Left ventricle myocardium inferior (tissue), 1 donor: ENCODE results near the gene ARHGAP45. TPM values are rescaled to one million over a fixed set of nuclear protein-coding genes. Genes with fewer than 3 reads are reported as not detected.
A peak's percentile ranks its signal among the peaks of the same experiment; 100 is the strongest.

Source experiments
- DNase-seq: peaks from one replicate; pipeline ENCODE4 v3.0.0-alpha.2; 2020
- H3K27ac ChIP-seq: fragments of 200-600 bp; replicated peaks from 2 replicates; pipeline ENCODE4 v1.8.0; 2021
- H3K27me3 ChIP-seq: fragments of 200-600 bp; 2 replicates; pipeline ENCODE4 v1.8.0; 2021; ENCODE audit warnings: low read depth
- H3K36me3 ChIP-seq: fragments of 200-600 bp; 2 replicates; pipeline ENCODE4 v1.8.0; 2021
- H3K4me1 ChIP-seq: fragments of 200-600 bp; 2 replicates; pipeline ENCODE4 v1.8.0; 2021
- H3K4me3 ChIP-seq: fragments of 200-600 bp; 2 replicates; pipeline ENCODE4 v1.8.0; 2021; ENCODE audit warnings: mild to moderate bottlenecking, moderate library complexity
- H3K9me3 ChIP-seq: fragments of 200-600 bp; replicated peaks from 2 replicates; pipeline ENCODE4 v1.8.0; 2021
- CTCF ChIP-seq: fragments of 200-600 bp; IDR thresholded peaks from 2 replicates; pipeline ENCODE4 v1.8.0; 2021; ENCODE audit warnings: antibody characterized with exemption, mild to moderate bottlenecking, borderline replicate concordance
- intact Hi-C: fragments of 100-400 bp; cut with micrococcal nuclease; formaldehyde crosslinking; loops from one replicate; pipeline ENCODE4 v1.11.0; 2022
- total RNA-seq: library from RNA; stranded (reverse); fragmentation: NEBNext Ultra II Directional; extraction: Animal tissue kit (Norgen Biotek cat#: 25700); gene quantifications from one replicate; pipeline ENCODE4 v1.2.1, GENCODE V29; 2021
- donor health status: DM: no; HTN: yes; CAD: no; lungs with severe emphysema.

The ARHGAP45 gene
- total RNA-seq, 1 donor from 2014 or later, result 4.8 TPM

GRCh38 chr19:1089126-1089771 lies 22.3 kb downstream of the ARHGAP45 start:
- no peaks in the 10 kb centered on the region for H3K27me3 ChIP-seq
- no peak for DNase-seq
- H3K27ac ChIP-seq, result no peak overlapping the region
- peaks cover 22% of the 10 kb centered on the region for H3K4me1 ChIP-seq
- no peaks in the 10 kb centered on the region for H3K9me3 ChIP-seq
- TF ChIP-seq CTCF, result no peak
- intact Hi-C loops, result no loop called here
- H3K4me3 ChIP-seq, result no peak overlapping the region
- H3K36me3 ChIP-seq, result peaks cover 54% of the 10 kb centered on the region

- TF ChIP-seq CTCF, result no peak
- Histone ChIP-seq H3K9me3 (no peaks in the 10 kb centered on the region), H3K27me3 (no peaks in the 10 kb centered on the region), H3K27ac (no peak overlapping the region), H3K4me3 (no peak overlapping the region), H3K4me1 (peaks cover 29% of the 10 kb centered on the region), H3K36me3 (peaks cover 54% of the 10 kb centered on the region)
- intact Hi-C loops, result no loop called here
- DNase-seq, result no peak
Measured at GRCh38 chr19:1089891-1090290, 22.9 kb downstream of the ARHGAP45 start.

GRCh38 chr19:1090731-1091543 lies 24.0 kb downstream of the ARHGAP45 start:
- TF ChIP-seq CTCF, result no peak
- intact Hi-C loops, result no loop called here
- Histone ChIP-seq H3K27ac (no peak overlapping the region), H3K9me3 (no peaks in the 10 kb centered on the region), H3K27me3 (no peaks in the 10 kb centered on the region), H3K4me3 (no peak overlapping the region), H3K36me3 (peaks cover 54% of the 10 kb centered on the region), H3K4me1 (peaks cover 37% of the 10 kb centered on the region)
- no peak for DNase-seq

- no peak for DNase-seq
- peaks cover 54% of the 10 kb centered on the region for H3K36me3 ChIP-seq
- H3K9me3 ChIP-seq, result no peaks in the 10 kb centered on the region
- peaks cover 37% of the 10 kb centered on the region for H3K4me1 ChIP-seq
- no peak overlapping the region for H3K4me3 ChIP-seq
- intact Hi-C loops, result no loop called here
- no peaks in the 10 kb centered on the region for H3K27me3 ChIP-seq
- no peak for TF ChIP-seq CTCF
- no peak overlapping the region for H3K27ac ChIP-seq
Measured at GRCh38 chr19:1091544-1092175, 24.7 kb downstream of the ARHGAP45 start.

GRCh38 chr19:1093330-1093729 lies 26.4 kb downstream of the ARHGAP45 start:
- no peaks in the 10 kb centered on the region for H3K27me3 ChIP-seq
- H3K27ac ChIP-seq, result no peak overlapping the region
- peak overlapping the region; percentile 91 for H3K4me3 ChIP-seq
- H3K9me3 ChIP-seq, result no peaks in the 10 kb centered on the region
- peaks cover 43% of the 10 kb centered on the region for H3K4me1 ChIP-seq
- H3K36me3 ChIP-seq, result peaks cover 46% of the 10 kb centered on the region
- no peak for DNase-seq
- TF ChIP-seq CTCF, result no peak
- intact Hi-C loops, result no loop called here
